HG03135 (cell line): ENCODE data around the gene DHRS7B.
"Not testable (repeated sequence)": the region's sequence is repeated elsewhere in the genome, so short reads cannot be mapped to it uniquely, and the experiment has no call there.

Source experiments
- ATAC-seq: cut with Tn5 transposase; IDR thresholded peaks from one replicate; pipeline ENCODE4 v1.9.1; 2021; ENCODE audit warnings: mild to moderate bottlenecking, moderate library complexity; ENCODE audit not compliant: unreplicated experiment

DHRS7B gene

DNA sequence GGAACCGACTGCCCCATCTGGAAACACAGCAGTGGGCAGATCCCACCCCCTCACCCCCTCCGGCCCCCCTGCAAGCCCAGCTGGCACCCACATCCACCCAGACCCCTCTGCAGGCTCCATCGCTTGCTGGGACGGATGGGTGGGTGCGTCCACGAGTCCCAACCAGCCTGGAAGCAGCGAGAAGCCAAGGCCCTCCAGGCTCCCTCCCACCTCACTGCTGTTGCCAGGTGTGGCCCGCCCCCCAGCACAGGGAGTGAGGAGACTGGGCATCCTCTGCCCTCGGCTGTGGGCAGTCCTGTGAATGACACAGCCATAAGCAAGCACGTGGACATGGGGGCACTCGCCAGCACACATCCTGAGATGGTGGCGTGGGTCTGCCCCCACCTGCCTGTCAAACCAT lies 75.7 kb downstream of the DHRS7B start:
- ATAC-seq = no peak

- ATAC-seq = no peak
These were observed 78.2 kb downstream of the DHRS7B start for GRCh38 chr17:21204935-21205334.

GRCh38 chr17:21208352-21208751 lies 81.6 kb downstream of the DHRS7B start:
- no peak for ATAC-seq

GRCh38 chr17:21209511-21210175 lies 82.9 kb downstream of the DHRS7B start:
- ATAC-seq = no peak

DNA sequence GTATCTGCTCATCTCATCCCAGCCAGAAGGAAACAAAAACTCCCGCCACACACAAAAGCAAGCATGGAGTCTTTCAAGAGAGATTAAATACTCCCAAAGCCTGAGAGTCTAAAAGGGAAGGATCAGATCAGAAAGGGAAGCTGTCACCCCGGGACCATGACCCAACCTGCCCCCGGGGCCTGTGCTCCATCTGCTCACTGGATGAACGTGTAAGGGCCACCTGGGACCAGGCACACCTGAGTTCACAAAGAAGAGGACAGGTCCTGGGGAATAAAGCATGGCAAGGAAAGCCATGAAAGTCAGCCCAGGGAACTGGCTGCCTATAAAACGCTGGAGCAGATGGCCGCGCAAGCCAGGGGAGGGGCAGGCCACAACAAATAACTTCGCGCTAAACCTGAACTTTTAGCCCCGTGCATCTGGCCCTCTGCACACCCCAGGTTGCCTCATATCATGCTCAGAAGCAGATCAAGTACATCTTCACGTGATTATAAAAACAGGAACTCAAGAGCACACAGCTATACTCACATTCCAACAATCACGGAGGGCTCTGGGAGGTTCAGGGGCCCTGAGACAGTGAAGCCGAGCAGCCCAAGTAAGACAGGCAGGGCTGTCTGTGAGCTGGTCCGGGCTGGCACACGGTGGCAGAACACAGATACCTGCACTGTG lies 83.8 kb downstream of the DHRS7B start:
- ATAC-seq = no peak

DNA sequence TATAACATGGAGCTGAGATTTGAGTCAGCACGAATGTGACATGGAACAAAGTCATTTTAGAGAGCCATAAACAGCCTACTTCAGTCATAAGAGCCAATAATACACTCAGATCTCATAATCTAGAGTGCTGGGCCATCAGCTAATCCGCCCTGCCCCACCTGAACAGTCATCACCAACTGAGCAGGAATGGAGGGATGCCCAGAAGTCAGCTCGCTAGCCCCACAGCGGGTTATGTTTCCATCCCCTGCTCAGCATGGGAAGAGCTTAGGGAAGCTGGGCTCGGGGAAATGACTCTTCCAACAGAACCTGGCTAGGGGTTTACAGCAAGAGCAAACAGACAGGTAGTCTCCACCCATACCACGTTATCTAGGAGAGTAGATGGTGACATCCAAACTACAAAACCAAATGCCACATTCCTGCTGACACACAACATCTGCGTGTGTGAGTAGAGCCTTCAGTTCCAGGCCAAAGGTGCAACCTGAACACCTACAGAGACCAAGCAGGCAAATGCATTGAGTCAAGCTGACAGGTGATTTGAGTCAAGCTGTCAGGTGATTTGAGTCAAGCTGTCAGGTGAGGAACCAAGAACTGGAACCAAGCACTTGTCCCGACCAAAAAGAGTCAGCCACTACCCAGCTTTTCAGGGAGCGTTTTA lies 85.2 kb downstream of the DHRS7B start:
- ATAC-seq = no peak

DNA sequence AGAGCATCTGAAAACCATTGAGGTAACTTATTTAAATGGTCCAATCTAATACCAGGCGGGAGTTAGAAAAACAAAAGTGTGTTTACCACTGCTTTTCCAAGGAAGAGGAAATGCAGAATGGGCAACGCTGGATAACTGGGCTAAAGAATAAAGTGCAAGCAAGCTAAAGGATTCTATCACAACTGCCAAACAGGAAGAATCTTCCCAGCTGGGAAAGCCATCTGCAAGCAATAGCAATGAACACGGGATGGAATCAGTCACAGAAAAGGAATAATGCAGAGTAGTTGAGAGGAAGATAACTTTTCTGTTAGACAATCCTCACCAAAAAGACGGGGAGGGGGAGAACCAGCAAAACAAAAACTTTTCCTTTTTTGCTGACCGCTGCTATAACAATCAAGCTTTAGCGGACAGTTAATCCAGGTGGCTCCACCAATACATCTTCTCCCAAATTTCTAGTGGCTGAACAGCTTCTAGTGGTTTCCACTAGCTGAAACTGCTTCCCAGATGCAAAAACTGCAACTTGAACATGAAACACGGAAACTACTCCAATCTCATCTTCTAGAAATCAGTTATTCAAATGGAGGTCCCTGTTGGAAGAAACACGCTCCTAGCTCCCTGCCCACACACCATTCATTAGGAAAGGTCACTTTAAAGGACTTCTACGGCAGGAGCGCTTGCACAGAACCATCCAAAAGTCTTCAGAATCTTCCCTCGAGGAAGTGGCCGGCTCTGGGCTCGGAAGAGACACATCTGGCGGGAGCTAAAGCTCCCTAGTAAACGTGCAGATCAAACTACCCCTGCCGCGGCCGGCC lies 86.3 kb downstream of the DHRS7B start:
- no peak for ATAC-seq

DNA sequence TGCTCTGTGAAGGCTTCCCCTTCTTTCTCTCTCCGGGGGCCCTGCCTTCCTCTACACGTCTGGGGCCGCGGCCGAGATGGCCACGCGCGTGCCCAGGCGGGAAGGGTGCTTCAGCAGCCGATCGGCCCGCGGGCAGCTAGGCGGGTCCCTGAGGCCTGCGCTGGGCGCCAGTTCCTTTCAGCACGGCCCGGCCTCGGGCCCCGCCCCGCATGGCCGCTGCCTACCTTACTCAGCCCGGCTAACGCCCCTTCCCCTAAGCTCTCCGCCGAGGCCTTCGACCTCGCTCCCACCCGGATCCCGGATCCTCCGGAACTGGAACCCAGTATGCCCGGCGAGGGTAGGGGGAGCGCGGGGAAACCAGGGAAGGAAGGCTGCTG lies 86.9 kb downstream of the DHRS7B start:
- peak; percentile 18 for ATAC-seq

- ATAC-seq = peak; percentile 87
These were observed 87.4 kb downstream of the DHRS7B start, which contains the start of gene TMEM11 for GRCh38 chr17:21214015-21214776. Gene TMEM11, minus strand, starts transcription at chr17:21214161. Its CDS starts 9 bp downstream, at chr17:21214152.

DNA sequence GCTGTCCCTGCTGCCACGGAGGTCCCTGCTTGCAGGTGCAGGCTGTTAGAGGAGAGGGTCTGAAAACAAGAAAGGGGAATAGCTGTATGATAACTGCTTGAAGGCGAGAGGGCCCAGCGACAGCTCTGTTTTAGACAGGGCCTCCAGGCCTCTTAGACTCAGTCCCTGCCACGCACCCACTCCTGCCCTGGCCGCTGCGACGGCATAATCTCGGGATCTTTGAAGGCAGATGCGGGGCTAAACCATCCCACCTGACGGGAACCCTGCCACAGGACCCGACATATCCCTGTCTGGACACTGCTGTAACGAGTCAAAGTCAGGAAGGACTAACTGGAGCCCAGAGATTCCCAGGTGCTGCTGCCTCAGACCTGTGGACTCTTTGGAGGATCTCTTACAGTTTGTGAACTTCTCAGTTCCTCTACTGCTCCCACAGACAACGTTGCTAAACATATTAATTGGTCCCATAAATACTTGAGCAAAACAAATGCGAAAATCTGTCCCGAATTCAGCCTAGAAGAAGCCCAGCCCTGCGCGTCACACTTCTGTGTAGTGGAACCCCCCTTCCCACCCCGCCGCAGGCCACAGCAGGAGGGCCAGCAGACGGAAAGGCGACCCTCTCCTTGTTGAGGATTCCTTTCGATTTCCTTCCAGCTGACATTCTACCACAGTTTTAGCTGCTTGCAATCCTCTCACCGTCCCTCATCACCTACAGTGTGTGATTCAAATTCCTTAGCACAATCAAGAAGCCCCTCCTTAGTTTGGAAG lies 88.2 kb downstream of the DHRS7B start:
- ATAC-seq = peak; percentile 21

DNA sequence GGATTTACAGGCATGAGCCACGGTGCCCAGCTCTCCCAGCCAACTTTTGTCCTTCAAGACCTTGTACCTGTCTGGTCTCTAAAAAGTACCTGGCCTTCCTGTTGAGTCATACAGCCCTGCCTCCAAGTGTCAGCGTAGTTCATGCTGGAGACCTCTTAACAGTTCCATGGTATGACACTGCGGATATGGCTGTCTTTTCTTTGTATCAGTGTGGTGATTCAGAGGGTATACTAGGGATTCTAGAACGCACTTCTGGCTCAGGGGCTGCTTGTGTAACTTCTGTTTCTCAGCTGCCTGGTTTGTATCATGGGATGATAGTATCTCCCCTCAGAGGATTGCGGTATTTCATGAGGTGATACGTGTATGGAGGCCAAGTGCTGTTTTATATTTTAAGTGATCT lies 89.2 kb downstream of the DHRS7B start:
- ATAC-seq = no peak

DNA sequence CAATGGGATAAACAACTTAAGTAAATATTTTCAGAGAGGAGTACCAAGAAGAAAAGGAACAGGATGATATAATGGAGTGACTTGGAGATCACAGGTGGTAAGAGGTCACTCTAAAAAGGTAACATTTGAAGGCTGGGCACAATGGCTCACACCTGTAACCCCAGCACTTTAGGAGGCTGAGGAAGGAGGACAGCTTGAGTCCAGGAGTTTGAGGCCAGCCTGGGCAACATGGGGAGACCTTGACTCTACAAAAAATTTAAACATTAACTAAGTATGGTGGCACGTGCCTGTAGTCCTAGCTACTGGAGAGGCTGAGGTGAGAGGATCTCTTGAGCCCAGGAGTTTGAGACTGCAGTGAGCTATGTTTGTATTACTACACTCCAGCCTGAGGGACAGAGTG lies 90.6 kb downstream of the DHRS7B start:
- no peak for ATAC-seq

GRCh38 chr17:21218101-21218500 lies 91.3 kb downstream of the DHRS7B start:
- ATAC-seq = no peak

- ATAC-seq = no peak
These were observed 92.1 kb downstream of the DHRS7B start for GRCh38 chr17:21218831-21219380.

DNA sequence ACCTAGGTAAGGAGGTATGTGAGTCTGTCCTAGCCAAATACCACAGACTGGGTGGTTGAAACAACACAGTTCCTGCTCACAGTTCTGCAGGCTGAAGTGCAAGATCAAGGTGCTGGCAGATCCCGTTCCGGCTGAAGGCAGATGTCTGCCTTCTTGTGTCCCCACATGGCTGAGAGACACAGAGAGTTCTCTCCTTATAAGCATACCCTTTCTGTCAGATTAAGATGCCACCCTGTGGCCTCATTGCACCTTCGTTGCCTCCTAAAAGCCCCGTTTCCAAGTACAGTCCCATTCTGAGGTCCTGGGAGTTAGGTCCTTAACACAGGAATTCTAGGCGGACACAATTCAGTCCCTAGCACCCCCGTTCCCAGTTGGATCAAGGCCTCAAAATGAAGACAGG lies 96.3 kb downstream of the DHRS7B start:
- ATAC-seq = no peak

DNA sequence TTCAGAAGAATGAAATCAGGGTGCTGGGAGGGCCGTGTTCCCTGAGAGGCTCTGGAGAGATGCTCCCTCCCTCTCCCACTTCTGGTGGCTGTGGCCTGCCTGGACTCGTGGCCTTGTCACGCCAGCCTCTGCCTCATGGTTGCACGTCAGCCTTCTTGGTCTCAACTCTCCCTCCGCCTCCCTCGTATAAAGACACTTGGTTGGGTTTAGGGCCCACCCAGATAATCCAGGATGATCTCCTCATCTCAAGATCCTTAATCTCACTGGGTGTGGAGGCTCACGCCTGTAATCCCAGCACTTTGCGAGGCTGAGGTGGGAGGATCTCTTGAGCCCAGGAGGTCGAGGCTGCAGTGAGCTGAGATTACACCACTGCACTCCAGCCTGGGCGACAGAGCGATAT lies 100.5 kb downstream of the DHRS7B start:
- not testable (repeated sequence) for ATAC-seq

DNA sequence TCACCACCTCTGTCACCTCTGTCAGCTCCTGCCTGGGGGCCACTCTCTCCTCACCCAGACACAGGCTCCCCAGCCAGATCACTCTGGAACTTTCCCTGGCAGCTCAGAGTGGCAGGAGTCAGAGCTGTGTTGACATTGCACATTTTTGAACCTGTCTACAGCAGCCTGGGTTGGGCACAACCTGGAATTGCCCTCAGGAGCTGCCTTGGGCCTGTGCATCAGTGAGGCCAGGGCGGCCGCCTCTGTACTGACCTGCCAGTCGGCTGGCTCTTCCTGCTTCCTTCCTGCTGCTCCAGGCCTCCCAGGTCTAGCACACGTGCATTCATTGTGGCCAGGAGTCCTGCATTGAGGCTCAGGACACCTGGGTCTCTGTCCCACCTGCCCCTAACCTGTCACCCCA lies 101.3 kb downstream of the DHRS7B start:
- no peak for ATAC-seq

DNA sequence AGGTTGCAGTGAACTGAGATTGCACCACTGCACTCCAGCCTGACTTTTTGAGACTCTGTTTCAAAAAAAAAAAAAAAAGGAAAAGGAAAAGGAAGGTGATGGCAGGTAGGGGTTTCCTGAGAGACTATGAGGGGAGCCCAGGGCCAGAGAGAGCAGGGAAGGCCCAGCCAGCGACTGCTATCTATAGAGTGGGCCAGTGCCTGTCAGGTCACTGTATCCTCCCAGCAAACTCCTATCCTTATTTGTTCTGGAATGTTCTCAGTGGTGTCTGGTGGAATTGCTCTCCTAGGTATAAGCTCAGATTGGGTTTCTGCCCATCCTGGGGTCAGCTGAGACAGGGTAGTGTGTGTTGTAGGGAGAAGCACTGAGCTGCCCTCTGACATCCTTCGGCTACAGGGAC lies 102.1 kb downstream of the DHRS7B start:
- ATAC-seq = no peak

- no peak for ATAC-seq
These were observed 104.8 kb downstream of the DHRS7B start for GRCh38 chr17:21231533-21231932.
